ENCODE data around the gene CEMP1.
A peak's percentile ranks its signal among the peaks of the same experiment; 100 is the strongest.

The CEMP1 gene

DNA sequence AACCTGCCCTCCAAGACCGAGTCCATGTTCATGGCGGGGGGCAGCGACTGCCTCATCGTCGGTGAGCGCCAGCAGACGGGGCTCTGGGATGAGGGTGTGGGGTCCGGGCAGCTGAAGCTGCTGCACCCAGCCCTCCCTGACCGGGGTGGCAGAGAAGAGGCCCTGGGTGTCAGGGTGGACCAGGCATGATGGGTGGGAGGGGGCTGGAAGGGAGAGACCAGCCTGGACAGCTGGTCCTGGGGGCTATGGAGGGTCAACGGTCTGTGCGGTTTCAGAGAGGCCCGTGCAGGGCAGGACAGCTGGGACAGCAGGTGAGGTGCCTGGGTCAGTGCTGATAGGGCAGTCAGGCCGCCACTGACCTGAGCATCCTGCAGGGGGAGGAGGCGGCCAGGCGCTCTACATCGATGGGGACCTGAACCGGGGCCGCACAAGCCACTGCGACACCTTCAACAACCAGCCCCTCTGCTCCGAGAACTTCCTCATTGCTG lies 30.7 kb downstream of the CEMP1 start:
- DNase-seq (ENCODE audit: low spot score): no peak

DNA sequence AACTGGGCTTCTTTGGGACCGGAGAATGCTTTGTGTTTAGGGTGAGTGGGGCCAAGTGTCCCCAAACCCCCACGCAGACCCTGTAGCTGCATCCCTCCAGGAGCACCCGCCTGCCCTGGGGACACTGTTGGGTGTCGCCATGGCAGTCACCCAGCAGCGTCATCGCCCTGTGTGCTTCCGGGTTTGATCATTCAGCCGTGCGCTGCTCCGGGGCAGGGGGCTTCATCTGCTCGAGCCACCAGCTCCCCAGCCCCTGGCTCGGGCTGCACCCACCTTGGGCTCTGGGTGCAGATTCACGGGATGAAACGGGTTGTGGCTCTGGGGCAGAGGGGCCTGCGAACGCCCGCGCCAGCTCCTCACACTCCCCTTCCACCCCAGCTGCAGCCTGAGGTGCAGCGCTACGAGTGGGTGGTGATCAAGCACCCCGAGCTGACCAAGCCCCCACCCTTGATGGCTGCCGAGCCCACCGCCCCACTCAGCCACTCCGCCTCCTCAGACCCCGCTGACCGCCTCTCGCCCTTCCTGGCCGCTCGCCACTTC lies 31.2 kb downstream of the CEMP1 start:
- DNase-seq (ENCODE audit: low spot score): no peak

DNA sequence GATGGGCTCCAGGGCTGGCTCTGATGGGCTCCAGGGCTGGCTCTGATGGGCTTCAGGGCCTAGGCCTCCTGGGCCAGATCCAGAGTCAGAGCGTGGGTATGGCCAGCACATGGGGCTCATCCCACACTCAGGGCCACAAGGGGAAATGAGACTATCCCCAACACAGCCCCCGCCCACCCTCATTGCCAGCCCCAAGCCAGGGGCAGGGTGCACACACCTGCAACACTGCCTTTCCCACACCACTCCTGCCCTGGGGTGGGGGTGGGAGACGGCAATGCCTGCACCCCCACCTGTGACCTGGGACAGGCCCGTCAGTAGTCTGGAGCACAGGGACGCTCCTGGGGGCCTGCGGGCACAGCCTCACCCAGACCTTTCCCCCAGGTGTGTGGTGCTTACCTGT lies 31.8 kb downstream of the CEMP1 start:
- DNase-seq (ENCODE audit: low spot score): no peak

DNA sequence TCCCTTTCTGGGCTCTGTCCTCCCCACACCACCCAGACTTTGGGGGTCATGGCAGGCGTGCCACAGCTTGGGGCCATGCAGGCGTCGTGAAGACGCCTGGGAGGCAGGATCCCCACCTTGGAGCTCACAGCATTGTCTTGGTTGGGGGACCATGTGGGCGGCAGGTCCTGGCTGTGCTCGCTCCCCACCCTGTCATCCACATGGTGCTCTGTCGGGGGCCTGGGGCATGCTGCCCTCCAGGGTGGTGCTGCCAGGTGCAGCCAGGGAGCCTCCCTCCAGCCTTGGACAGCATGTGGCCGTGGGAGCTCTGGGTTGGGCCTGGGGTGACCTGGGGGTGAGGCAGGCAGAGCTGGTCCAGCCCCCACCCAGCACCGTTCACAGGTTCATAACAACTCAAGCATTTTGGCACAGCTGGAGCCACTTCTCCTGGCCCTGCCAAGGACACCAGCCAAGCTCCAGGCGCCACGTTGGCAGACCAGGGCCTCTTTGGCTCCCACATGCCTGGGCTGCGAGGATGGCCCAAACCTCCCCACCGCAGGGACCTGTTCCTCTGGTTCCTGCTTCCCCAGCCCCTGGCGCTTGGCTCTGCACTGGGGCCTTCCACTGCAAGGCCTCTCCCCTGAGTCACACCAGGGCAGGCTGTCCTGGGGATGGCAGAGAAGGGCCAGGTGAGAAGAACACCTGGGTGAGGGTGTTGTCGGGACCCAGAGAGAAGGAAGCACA lies 32.5 kb downstream of the CEMP1 start:
- DNase-seq (ENCODE audit: low spot score): no peak

DNA sequence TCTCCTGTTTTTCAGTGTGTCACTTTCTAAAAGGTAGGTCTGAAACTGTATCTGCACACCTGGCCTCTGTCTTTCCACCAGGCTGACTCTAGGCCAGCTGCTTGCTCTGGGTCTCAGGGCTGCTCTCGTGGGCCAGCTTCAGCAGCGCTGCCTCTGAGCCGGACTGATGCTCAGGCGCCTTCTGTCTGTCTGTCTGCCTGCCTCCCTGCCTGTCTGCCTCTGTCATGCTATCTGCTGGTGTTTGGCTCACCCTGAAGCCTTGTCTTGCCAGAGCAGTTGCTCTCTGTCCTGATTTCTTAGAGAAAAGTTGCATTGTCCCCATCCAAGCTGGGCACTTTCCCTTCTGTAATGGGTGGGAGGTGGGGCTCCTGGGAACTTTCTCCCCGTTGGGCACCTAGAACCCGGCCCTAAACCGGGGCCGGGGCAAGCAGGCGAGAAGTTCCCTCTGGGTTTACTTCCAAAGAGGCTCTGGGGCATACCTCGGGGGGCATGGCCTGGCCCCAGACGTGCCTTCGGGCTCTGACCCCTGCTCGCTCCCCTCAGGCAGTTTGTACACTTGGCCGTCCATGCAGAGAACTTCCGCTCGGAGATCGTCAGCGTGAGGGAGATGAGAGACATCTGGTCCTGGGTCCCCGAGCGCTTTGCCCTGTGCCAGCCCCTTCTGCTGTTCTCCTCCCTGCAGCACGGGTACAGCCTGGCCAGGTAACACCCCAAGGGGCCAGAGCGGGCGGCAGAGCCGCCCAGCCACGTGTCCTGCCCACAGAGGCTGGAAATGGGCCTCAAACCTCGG lies 33.3 kb downstream of the CEMP1 start:
- no peak for DNase-seq (ENCODE audit: low spot score)

- peak; percentile 74 for DNase-seq (ENCODE audit: low spot score)
Observed at GRCh38 chr16:2497116-2497630, 34.0 kb downstream of the CEMP1 start.

DNA sequence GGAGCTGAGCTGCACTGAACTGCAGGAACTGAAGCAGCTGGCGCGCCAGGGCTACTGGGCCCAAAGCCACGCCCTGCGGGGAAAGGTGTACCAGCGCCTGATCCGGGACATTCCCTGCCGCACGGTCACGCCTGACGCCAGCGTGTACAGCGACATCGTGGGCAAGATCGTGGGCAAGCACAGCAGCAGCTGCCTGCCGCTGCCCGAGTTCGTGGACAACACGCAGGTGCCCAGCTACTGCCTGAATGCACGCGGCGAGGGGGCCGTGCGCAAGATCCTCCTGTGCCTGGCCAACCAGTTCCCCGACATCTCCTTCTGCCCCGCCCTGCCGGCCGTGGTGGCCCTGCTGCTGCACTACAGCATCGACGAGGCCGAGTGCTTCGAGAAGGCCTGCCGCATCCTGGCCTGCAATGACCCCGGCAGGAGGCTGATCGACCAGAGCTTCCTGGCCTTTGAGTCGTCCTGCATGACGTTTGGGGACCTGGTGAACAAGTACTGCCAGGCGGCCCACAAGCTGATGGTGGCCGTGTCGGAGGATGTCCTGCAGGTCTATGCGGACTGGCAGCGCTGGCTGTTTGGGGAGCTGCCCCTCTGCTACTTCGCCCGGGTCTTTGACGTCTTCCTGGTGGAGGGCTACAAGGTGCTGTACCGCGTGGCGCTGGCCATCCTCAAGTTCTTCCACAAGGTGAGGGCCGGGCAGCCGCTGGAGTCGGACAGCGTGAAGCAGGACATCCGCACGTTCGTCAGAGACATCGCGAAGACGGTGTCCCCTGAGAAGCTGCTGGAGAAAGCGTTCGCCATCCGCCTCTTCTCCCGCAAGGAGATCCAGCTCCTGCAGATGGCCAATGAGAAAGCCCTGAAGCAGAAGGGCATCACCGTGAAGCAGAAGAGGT lies 34.7 kb downstream of the CEMP1 start:
- DNase-seq (ENCODE audit: low spot score): no peak

- no peak for DNase-seq (ENCODE audit: low spot score)
Observed at GRCh38 chr16:2495041-2495440, 36.2 kb downstream of the CEMP1 start.

DNA sequence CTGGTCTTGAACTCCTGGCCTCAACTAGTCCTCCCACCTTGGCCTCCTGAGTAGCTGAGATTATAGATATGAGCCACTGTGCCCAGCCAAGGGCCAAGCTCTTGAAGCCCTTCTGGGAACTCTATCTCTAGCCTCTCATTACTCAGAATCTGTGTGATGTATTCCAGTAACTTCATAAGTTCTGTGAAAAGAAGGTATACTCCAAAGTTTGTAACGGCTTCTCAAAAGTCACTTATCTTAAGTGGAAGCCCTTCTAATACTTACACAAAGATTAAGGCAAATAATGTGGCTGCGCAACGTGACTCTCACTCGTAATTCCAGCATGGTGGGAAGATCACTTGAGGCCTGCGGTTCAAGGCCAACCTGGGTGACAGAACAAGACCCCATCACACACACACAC lies 36.6 kb downstream of the CEMP1 start:
- DNase-seq (ENCODE audit: low spot score): no peak

DNA sequence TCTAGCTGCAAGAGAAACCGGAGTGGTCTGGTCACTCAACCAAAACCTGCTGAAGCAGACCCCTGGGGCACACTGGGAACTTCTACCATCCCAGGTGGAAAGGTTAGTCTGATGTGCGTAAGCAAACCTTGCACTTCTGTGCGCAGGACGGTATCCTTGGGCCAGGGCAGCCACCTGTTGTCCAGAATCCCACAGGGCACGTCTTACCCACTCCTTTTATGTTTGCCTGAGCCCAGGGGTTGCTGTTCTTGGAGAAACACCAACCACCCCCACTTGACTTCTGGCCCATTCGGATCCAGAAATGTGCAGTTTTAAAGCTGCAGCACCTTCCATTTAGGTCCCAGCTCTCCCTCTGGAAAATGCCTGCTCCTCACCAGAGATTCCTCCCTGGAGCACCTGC lies 37.6 kb downstream of the CEMP1 start:
- DNase-seq (ENCODE audit: low spot score): no peak

GRCh38 chr16:2492292-2492691 lies 38.9 kb downstream of the CEMP1 start:
- no peak for DNase-seq (ENCODE audit: low spot score)

DNA sequence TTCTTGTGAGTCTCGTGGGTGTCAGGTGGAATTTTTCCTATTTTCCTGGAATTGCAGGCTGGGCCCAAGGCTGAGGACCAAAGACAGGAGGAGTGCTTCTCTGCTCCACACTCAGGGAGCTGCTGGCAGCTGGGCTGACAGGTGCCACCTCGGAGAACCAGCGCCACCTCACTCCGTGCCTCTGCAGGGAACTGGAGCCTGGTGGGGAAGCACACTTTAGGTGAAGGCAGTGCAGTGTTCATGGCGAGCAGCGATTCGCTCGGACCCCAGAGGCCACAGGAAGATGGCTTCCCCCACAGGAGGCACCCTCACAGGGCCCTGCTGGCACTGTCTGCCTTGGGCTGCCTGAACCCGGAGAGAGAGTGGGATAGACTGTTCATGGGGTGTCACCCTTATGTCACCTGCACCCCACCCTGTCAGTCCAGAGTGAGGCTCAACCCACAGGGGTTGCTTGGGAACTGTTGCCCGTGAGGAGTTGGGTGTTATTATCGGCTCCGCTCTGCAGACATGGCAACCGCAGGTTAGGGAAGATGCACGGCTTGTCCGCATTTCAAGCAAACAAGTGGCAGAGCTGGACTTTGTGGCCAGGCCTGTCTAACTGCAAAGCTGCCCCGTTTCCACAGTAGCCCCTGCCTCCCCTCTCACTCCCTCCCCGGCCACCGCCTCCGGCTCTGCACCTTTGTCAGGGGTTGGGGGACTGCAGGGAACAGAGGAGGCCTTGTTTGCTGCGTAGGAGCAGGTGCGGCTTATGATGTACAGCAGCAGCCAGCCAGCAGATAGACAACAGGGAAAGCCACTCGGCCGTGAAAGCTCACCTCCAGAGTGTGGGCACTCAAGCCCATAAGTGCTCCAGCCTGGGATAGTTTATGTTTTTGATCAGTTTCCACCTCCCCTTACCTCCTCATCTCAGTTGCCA lies 40.8 kb downstream of the CEMP1 start:
- no peak for DNase-seq (ENCODE audit: low spot score)

GRCh38 chr16:2489581-2489980 lies 41.6 kb downstream of the CEMP1 start:
- DNase-seq (ENCODE audit: low spot score): no peak

DNA sequence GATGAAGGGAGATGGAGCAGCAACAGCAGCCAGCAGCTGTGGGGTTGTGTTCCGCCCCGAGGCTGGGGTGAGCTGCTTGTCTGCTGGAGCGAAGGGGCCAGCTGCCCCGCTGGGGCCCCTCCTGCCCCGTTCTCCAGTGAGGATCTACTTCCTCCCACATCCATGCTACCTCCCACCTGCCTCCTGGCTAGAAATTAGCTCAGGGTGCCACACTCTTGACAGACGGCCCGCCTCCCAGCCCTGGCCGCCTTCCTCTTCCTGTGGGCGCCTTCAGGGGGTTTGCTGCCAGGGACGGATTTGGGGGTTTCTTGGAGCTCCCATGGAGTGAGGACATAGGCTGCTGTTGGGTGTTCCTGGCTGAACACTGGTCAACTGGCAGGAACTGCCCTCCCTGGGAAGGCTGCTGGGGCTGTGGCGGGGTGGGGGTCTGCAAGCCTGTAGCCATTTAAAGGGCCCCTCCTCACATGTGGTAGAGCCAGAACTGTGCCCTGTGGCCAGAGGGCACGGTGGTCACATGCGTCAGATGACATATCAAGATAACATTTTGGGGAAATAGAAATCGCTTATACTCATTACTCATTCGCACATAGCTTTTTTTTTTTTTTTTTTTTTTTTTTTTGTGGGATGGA lies 43.2 kb downstream of the CEMP1 start:
- DNase-seq (ENCODE audit: low spot score): no peak

- DNase-seq (ENCODE audit: low spot score): no peak
Observed at GRCh38 chr16:2487517-2487842, 43.7 kb downstream of the CEMP1 start.

DNA sequence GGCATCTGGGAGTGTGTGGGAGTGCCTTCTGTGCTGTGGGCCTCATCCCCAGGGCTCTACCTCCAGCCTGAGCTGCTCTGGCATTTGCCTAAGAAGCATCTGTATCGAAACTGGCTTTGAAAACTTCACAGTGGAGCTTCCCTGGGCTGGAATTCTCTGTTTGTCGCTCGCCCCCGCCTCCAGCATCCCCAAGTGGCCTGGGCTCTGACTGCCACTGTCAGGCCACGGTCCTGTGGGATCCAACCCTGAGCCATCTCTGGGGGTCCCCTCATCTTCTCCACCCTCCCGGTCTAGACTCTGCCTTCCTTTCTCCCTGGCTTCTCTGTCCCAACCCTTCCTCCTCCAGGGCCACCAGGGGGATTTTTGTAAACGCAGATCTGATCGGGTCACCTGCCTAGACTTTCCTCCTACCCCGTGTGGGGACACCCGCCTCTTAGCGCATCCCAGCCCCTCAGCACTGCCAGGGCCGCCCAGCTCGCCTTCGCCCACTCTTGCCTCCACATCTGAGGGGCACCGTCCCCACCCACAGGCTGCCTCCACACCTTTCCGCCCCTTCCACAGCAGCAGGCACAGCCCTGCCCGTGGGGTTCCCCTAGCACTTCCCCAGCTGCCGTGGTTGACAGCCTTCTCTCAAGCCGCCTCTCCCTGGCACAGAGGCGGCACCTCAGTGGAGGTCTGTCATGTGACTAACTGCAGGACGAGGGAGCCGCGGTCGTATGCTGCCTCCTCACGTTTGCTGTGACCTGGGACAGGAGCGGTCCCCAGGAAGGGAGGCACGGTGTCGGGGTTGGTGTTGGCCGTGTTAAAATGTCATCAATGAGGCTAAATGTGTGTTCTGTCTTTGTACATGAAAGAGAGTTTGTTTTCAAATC lies 44.3 kb downstream of the CEMP1 start:
- DNase-seq (ENCODE audit: low spot score): no peak

DNA sequence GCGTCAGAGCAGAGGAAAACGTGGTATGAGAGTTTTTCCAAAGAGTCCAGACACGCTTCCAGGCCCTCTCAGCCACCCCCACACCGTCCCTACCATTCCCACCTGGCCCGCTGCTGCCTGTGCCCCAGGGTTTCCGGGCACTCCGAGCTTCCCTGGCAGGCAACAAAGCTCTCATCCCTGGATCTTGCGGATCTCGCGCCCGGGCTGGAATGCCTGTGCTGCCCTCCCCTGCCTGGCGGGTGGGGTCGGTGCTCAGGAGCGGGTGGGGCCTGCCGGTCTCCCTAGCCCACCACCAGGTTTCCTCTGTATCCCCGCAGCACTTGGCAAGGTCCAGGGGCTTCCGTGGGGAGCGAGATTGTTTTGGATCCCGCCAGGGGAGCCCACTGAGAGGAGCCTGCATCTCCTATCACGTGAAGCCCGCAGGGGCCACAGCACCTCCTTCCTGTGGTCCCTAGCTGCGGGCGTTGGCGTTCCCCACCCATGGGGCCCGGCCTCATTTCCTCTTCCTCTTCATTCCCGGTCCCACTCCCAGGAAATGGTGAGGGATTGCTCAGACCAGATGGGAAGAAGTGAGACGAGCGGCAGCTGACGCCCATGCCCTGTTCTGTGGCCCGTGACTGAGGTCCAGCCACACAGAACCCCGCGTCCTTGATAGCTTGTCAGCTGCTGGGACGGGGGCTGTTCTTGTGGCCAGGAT lies 45.2 kb downstream of the CEMP1 start:
- no peak for DNase-seq (ENCODE audit: low spot score)

- no peak for DNase-seq (ENCODE audit: low spot score)
Observed at GRCh38 chr16:2484898-2485508, 46.2 kb downstream of the CEMP1 start.

Data from GM03348 (cell line).